Measurements from ENCODE around the gene HEXD.

HEXD gene

DNA sequence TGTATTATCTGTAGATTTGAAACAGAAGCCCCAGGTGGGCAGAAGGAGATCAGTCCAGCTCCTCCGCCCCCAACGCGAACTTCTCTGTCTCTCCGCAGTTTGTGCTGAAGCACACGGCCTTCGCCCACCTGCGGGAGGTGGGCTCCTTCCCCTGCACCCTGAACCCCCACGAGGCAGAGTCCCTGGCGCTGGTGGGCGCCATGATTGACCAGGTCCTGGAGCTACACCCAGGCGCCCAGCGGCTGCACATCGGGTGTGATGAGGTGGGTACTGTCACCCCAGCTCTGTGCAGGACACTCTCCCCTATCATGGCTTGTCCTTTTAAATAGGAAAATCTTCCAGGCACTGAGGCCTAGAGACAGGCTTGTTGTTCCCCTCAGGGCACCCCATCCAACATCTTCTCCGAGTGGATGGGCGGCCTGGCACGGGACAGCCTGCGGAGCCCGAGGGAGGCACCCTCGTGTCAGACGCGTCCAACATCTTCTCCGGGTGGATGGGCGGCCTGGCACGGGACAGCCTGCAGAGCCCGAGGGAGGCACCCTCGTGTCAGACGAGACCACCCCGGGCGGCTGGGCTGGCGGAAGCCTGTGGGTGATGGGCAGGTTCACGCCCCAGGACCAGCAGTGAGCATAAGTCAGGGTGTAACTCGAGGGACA, 15.5 kb downstream of the HEXD start:
- no peaks in the 10 kb centered on the region for H3K27me3 ChIP-seq
- H3K9me3 ChIP-seq, result no peaks in the 10 kb centered on the region
- DNase-seq, result no peak
- H3K36me3 ChIP-seq, result peaks cover 2 to 89% (median 15%) of the 10 kb centered on the region in 3 donors
- intact Hi-C loops (cut with DNase I; ENCODE audit: low total_unique reads), result no loop called here
- H3K4me3 ChIP-seq, result no peak overlapping the region
- H3K4me1 ChIP-seq, result peaks cover 0 to 4% (median 0%) of the 10 kb centered on the region in 4 donors
- no peak overlapping the region for H3K27ac ChIP-seq
- TF ChIP-seq, protein P1, sequence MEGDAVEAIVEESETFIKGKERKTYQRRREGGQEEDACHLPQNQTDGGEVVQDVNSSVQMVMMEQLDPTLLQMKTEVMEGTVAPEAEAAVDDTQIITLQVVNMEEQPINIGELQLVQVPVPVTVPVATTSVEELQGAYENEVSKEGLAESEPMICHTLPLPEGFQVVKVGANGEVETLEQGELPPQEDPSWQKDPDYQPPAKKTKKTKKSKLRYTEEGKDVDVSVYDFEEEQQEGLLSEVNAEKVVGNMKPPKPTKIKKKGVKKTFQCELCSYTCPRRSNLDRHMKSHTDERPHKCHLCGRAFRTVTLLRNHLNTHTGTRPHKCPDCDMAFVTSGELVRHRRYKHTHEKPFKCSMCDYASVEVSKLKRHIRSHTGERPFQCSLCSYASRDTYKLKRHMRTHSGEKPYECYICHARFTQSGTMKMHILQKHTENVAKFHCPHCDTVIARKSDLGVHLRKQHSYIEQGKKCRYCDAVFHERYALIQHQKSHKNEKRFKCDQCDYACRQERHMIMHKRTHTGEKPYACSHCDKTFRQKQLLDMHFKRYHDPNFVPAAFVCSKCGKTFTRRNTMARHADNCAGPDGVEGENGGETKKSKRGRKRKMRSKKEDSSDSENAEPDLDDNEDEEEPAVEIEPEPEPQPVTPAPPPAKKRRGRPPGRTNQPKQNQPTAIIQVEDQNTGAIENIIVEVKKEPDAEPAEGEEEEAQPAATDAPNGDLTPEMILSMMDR (IDR thresholded peaks at IDR 0.05), result no peak

DNA sequence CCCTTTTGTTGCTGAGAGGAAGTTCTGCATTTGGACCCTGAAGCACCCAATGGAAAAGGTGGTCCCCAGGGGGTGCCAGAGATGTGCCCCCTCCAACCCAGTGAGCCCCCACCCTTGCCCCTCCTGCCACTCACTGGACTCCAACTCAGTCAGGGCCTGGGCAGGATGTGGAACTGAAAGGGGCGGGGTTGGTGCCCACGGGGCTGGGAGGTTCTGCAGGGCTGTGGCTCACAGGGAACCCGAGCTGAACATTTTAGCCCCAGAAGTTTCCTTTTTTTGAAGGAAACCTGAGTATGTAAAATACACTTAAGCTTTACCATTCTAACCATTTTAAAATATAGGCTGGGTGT, 16.0 kb downstream of the HEXD start:
- Histone ChIP-seq H3K27ac (no peak overlapping the region), H3K9me3 (no peaks in the 10 kb centered on the region), H3K27me3 (no peaks in the 10 kb centered on the region), H3K4me1 (peaks cover 0 to 4% (median 0%) of the 10 kb centered on the region in 4 donors), H3K4me3 (no peak overlapping the region), H3K36me3 (peaks cover 0 to 89% (median 15%) of the 10 kb centered on the region in 3 donors)
- TF ChIP-seq, protein P1 (IDR thresholded peaks at IDR 0.05), result no peak
- DNase-seq, result no peak
- intact Hi-C loops (cut with DNase I; ENCODE audit: low total_unique reads), result no loop called here

DNA sequence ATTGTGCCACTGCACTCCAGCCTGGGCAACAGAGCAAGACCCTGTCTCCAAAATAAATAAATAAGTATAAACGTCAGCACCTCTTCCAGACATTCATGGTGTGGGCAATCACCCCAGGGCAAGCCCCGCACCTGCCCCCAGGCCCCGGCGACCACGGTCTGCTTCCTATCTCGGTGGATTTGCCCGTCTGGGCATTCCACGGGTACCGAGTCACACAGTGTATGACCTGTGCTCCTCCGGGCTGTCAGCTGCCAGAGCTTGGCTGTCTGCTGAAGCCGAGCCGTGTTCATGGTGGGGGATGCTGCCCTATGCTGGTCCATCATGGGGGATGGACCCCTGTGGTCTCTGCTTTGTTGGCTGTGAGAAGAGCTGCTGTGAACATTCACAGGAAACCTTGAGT, 17.0 kb downstream of the HEXD start:
- no peak overlapping the region for H3K4me3 ChIP-seq
- no peak overlapping the region for H3K27ac ChIP-seq
- H3K36me3 ChIP-seq, result peaks cover 0 to 89% (median 20%) of the 10 kb centered on the region in 3 donors
- intact Hi-C loops (cut with DNase I; ENCODE audit: low total_unique reads), result no loop called here
- DNase-seq, result no peak
- no peaks in the 10 kb centered on the region for H3K9me3 ChIP-seq
- H3K4me1 ChIP-seq, result peaks cover 0 to 4% (median 0%) of the 10 kb centered on the region in 4 donors
- H3K27me3 ChIP-seq, result no peaks in the 10 kb centered on the region
- TF ChIP-seq, protein P1 (IDR thresholded peaks at IDR 0.05), result no peak

DNA sequence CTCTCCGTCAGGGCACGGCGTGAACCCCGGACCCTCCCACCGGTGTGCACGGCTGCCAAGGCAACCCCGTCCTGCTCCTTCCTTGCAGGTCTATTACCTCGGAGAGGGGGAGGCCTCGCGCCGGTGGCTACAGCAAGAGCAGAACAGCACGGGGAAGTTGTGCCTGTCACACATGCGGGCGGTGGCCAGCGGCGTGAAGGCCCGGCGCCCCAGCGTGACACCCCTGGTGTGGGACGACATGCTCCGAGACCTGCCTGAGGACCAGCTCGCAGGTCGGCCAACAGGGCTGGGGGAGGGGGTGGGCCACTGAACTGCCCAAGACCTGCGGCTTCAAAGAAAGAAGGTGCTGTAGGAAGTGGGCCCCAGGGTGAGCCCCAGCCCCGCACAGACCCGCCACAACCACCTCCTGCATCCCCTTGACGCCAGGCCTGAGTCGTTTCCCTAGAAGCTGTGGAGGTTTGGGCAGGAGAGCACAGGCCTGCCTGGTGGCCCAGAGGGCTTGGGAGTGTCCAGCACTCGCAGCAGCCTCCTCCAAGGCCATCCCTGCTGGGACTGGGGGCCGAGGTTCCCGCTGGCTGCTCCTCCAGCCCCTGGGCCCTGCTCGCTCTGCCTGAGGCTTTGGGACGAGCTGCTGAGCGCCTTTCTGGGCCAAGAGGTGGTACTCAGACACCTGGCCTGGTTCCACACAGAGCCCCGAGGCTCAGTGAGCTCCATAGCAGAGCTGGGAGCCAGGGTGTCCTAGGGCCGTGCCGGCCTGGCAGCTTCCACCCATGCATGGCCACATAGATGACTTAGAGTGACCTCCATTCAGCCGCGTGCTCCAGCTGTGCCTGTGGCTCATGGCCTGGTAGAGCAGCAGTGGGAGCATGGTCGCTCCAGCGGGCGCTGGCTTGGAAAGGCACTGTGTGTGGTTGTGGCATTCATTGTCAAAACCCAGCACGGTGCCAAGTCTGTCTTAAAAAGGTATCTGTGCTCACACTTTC, 17.7 kb downstream of the HEXD start:
- H3K4me1 ChIP-seq, result peaks cover 0 to 4% (median 0%) of the 10 kb centered on the region in 4 donors
- intact Hi-C loops (cut with DNase I; ENCODE audit: low total_unique reads), result no loop called here

DNA sequence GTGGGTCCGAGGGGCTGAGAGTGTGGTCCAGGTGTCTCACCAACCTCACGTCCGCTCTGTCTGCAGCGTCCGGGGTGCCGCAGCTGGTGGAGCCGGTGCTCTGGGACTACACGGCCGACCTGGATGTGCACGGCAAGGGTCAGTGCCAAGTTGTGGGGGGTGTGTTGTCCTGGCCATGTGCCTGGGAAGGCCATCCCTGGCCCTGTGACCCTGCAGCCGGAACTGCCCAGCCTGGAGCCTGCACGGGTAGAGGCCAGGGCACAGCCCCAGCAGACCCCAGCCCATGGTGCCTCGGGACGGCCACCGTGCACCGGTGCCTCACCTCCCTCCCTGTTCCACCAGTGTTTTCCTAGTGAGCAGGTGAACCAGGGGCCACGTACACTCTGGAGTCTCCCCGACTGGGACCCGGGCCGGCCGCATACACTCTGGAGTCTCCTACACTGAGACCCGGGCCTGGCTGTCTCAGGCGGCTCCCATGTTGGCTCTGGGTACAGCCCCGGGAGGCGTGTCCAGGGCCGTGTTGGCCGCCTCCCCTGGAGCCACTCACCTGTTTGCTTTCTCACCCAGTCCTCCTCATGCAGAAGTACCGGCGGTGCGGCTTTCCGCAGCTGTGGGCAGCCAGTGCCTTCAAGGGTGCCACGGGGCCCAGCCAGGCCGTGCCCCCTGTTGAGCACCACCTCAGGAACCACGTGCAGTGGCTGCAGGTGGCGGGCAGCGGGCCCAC, 18.6 kb downstream of the HEXD start:
- H3K4me3 ChIP-seq, result no peak overlapping the region
- TF ChIP-seq, protein P1 (IDR thresholded peaks at IDR 0.05), result no peak
- H3K9me3 ChIP-seq, result no peaks in the 10 kb centered on the region
- no peak overlapping the region for H3K27ac ChIP-seq
- peaks cover 0 to 4% (median 0%) of the 10 kb centered on the region in 4 donors for H3K4me1 ChIP-seq
- no peaks in the 10 kb centered on the region for H3K27me3 ChIP-seq
- DNase-seq, result no peak
- intact Hi-C loops (cut with DNase I; ENCODE audit: low total_unique reads), result no loop called here
- H3K36me3 ChIP-seq, result peaks cover 0 to 88% (median 20%) of the 10 kb centered on the region in 3 donors

More for the DNA sequence above, 17.7 kb downstream of the HEXD start:
- Histone ChIP-seq H3K27ac (no peak overlapping the region), H3K4me3 (no peak overlapping the region), H3K9me3 (no peaks in the 10 kb centered on the region), H3K36me3 (peaks cover 0 to 89% (median 20%) of the 10 kb centered on the region in 3 donors), H3K27me3 (no peaks in the 10 kb centered on the region)
- TF ChIP-seq, protein P1 (IDR thresholded peaks at IDR 0.05), result no peak
- DNase-seq, result no peak
